GM10847 (cell line): ENCODE data around the gene SCD.

Experiments used
- POLR2A ChIP-seq: IDR thresholded peaks from 2 replicates; pipeline ENCODE4 v1.6.1; 2011; ENCODE audit not compliant: insufficient read length; ENCODE audit errors: extremely low read depth

Gene SCD

DNA sequence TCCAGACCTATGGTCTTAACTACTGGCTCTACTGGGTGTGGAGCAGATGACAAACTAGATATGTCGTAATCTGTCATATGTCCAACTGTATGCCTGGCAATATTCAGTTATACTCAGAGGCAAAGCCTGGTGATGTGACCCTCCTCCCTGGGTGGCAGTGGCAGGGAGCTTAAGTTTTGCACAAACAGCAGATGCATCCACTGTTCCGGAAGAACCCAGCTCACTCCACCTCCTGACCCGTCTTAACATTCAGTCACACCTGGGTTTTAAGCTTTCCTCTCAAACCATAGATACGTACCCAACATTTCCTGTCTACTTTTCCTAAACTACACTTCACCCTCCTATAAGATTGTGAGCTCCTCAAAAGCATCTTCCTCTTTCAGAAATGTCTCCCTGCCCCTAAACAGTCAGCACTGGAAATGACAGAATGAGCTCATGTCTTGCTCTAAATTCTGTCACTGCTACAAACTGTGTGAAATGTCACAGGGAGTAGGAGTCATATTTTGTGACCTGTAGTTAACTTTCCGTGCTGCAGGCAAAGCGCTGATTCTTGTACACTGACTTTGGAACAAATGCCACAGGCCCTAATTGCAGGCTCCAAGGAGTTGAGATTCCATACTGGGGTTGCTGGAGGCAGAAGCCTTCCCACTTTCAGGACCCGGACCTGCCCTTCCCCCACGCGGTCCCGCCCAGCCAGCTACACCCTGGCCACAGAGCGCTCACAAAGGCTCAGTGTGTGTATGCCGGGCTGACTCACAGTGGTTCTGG, 23.9 kb downstream of the SCD start:
- no peak for TF ChIP-seq POLR2A

DNA sequence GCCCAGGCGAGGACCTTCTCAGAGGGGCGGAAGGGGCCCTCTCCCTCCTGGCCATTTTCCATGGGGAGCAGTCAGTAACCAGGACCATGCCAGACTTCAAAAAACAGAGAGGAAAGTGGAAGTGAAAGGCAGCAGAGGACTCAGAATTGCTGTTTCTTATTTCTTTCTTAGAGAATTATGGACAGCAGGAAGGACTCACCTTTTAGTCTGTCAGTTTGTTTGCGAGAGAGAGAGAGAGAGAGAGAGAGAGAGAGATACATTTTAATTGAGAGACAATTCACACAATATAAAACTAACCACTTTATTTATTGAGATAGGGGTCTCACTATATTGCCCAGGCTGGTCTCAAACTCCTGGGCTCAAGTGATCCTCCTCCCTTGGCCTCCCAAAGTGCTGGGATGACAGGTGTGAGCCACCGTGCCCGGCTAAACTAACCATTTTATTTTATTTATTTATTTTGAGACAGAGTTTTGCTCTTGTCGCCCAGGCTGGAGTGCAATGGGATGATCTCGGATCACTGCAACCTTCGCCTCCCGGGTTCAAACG, 24.5 kb downstream of the SCD start:
- no peak for TF ChIP-seq POLR2A

DNA sequence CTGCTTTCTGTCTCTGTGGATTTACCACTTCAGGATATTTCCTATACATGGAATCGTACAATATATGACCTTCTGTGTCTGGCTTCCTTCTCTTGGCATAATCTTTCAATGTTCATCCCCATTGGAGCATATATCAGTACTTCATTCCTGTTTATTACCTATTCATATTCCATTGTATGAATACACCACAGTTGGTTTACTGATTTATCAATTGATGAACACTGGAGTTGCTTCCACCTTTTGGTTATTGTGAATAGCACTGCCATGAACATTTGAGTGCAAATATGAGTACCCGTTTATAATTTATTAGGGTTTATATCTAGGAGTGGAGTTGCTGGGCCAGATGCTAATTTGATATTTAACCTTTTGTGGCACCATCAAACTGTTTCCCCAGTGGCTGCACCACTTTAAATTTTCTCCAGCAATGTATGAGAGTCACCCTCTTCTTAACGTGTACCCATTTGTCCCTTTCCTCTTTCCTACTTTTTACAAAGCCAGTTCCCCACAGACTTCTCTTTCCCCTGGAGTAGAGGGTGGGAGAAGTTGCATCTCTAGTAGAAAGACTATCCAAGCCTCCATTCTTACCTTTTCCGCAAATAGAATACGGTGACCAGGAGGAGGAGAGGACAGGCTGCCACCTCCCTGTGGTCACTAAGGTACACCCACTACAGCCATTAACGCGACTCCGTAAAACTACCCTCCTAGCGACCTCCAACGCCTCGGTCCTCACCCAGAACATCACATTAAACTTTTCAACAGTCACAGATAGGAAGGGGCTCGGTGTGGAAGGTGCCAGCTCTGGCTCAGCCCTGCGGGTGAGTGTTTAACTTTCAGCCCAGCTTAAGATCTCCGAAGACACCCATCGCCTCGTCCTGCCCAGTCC, 25.6 kb downstream of the SCD start:
- TF ChIP-seq POLR2A: no peak

DNA sequence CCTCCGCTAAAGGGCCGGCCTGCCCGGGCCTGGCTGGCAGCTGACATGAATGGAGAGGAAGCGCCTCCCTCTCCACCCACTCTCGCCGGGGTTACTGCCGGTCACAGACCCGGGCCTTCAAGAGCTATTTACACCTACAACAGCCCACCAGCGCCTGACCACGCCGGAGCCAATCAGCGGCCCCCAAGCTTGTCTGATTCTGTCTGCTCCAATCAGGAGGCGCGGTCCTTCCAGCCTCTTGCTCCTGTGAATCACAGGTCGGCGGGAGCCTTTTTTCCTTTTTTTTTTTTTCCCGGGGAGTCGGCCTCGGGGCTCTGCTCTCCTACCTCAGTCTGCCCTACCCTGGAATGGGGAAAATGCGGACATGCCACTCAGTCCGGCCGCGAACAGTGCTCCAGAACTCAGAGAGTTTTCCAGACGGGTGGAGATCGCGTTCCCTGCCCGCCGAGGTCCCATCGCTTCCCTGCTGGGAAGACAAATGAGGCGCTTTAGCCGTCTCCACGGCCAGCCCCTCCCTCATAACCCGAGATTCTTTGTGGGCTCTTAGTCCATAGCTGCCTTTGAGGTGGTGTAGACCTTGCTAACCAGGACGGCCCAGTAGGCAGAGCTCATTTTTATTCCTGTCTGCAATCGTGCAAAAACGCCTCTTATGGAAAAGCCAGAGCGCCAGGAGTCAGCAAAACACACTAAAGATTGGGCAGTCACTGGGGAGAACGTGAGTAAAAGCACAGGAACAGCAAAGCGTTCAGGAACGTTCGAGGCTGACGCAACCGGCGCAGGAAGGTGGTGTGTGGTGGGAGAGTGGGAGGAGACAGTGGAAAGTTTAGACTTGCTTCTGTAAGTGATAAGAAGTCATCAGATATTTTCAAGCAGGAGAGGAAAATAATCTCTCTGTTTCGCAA, 26.5 kb downstream of the SCD start:
- TF ChIP-seq POLR2A: peak; percentile 50

DNA sequence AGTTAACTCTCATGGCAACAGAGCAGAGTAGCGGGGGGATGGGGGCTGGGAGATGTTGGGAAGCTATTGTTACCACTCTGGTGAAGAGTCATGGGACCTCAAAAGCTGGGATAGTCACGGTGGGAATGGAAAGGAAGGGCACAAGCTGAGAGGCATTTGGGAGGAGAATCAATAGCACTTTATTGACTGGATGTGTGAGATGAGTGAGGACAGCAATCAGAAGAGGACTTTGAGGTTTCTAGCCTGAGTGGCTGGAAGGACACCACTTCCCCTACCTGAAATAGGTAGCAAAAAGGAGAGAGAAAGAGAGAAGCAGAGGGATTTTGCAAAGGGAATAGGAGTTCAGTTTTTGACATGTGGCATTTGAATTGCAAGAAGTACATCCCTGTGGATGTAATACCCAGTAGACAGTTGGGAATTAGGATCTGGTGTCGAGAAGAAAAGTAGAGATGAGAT, 27.2 kb downstream of the SCD start:
- TF ChIP-seq POLR2A: no peak

DNA sequence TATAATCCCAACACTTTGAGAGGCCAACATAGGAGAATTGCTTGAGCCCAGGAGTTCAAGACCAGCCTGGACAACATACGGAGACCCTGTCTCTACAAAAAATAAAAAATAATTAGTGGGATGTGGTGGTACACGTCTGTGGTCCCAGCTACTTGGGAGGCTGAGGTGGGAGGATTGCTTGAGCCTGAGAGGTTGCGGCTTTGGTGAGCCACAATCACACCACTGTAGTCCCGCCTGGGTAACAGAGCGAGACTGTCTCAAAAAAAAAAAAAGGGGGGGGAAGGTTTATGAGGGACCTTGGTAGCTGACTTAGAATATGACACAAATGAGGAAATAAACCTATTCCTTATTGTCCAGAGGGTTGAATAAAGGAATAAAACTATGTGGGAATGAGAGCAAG, 30.8 kb downstream of the SCD start:
- no peak for TF ChIP-seq POLR2A

DNA sequence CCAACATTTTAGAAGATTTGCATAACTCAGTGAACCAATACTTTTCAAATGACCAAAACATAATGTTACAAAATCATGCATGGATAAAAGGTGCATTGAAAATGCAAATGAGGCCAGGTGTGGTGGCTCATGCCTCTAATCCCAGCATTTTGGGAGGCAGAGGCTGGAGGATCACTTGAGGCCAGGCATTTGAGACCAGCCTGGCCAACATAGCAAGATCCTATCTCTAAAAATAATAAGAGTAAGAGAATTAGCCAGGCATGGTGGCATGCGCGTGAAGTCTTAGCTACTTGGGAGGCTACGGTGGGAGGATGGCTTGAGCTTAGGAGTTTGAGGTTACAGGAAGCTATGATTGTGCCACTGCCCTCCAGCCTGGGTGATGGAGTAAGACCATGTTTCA, 33.4 kb downstream of the SCD start:
- no peak for TF ChIP-seq POLR2A

DNA sequence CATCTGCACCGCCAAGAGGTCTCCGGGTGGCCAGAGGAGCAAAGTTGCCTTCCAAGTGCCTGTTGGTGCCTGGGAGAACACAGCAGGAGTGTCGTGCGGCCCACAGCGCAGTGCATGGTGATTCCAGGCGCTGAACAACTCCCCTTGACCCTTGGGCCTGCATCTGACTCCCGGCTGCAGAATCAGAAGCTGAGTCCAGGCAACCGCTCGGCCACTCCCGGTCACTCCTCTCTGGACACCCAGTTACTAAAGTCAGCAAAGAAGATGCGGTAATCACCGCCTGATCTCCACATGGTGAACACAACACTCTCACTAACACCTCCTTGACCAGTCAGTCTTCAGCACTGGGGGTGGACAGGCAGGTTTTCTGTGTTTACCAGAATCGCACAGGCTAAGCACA, 35.5 kb downstream of the SCD start:
- no peak for TF ChIP-seq POLR2A

DNA sequence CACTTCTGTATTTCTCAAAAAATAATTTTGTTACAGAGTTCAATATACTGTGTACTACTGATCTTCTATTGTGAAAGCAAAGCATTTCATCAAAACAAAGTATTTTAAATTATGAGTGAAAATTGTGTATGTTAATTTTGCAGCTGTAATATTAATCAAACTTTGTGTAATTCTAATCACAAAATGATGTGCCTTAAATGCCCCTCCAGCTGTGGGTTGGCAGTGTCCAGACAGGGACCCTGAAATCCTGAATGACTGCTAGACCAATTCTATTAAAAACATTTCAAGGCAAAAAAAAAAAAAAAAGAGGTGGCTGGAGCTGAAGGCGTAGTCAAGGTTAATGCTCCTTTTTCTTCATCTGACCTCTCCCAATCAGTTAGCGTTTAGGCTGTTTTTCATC, 36.2 kb downstream of the SCD start:
- TF ChIP-seq POLR2A: no peak

DNA sequence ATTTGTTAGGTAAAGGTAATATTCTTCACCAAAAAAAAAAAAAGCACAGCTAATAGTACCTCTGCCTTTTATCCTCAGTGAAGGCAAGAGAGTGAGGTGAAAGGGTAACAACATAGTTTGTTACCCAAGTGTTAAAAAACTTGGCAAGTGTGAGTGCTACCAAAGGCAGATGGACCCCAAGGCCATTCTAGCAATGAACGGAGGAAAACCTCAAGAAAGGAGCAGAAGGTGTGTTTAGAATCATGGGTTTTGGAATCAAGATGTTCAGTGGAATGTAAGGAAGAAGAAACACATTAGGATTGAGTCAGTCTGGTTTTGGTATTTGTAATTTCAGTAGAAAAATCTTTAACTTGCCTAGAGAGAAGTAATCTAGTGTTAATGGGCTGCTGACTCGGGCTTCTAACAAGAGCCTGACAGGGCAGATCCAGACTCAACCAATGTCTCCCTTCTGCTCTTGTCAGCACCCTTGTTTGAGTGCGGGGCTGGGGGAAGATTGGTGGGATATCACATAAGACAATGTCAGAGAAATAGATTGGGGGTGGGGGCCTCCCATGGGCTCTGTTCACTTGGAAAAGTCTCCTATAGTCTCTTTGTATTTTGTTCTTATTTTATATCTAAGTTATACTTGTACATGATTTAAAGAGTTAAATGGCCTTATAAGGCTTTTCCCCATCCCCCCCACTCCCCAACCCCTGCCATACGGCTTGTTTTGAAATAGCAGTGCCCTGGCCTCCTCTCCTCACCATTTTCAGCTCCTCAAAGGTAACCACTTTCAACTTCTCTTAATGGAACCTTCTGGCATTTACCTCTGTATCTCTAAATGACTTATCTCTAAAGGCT, 44.4 kb downstream of the SCD start:
- TF ChIP-seq POLR2A: no peak

DNA sequence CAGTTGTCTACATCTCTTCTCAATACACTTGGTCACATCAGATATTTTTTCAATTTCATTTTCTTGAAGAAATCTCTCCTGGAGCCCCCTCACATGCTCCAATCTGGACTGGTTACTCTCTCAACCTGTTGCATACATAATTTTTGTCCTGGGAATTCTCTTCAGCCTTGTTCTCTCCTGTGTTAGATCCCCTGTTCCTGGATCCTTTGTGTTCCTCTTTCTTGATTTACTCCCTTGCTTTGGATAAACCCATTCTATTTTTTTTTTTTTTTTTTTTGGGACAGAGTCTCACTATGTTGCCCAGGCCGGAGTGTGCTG, 45.6 kb downstream of the SCD start:
- no peak for TF ChIP-seq POLR2A

DNA sequence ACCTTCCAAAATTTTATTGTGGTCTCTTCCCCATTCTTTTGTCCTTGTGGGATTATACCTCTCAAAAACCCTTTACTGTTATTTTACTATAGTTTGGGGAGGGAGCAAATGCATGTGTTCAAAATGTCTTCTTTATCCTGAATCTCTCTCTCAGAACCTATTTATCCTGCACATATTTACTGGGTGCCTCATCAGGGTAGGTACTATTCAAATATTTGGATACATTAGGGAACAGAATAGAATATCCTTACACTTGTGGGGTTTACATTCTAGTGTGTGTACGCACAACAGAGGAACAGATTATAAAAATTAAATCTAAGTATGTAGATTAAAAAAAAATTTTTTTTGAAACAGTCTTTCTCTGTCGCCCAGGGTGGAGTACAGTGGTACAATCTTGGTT, 48.6 kb downstream of the SCD start:
- TF ChIP-seq POLR2A: no peak

DNA sequence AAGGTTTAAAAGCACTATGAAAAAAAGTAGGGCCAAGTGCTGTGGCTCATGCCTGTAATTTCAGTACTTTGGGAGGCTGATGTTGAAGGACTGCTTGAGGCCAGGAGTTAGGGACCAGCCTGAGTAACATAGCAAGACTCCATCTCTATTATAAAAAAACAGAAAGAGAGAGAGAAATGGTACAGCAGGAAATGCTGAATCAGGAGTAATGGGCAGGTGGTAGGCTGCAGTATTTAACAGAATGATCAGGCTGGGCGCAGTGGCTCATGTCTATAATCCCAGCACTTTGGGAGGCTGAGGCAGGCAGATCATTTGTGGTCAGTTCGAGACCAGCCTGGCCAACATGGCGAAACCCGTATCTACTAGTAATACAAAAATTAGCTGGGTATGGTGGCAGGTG, 49.6 kb downstream of the SCD start:
- TF ChIP-seq POLR2A: no peak

DNA sequence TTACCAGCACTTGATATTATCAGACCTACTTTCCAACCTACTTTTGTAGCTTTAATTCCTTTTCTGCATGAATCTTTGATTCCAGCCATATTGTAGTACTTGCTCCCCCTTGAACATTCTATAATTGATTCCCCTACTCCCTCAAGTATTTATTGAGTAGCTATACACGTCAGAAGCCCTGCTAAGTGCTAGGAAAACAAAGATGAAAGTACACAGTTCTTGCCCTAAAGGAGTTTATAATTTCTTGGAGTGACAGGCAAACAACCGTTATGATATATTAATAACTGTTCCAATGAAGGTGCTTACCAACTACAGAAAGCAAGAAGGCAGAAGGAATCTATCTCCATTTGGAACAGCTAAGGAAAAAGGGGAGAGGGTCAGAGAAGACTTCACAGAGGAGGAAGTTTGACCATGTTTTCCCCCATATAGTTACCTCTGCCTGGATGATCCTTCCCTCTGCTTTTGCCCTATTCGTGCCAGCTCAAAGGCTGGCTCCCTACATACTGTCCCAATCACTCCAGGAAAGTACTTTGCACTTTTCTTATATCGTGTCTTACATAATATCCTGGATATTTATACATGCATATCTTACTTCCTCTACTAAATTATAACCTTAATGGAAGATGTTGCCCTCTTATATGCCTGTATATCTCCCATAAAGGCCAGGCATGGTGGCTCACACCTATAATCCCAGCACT, 54.7 kb downstream of the SCD start:
- TF ChIP-seq POLR2A: no peak
